Kidney (tissue), 14 donors: ENCODE measurements around the gene INHBE. TPM values are rescaled to one million over a fixed set of nuclear protein-coding genes. Genes with fewer than 3 reads are reported as not detected.
A peak's percentile ranks its signal among the peaks of the same experiment; 100 is the strongest.

Experiments
- DNase-seq, 5 donors: peaks; one replicate each; pipeline ENCODE4 v3.0.0-alpha.2; 2013 to 2020
- FAIRE-seq: peaks from 2 replicates; lab custom pipeline; 2012; peaks lifted over from hg19 to GRCh38; lab: Jason Lieb, UNC
- H3K27ac ChIP-seq, 2 donors: one replicate each; pipeline ENCODE4 v1.7.0; 2013; ENCODE audit warnings: low read depth in 2 of 2, low read length in 2 of 2, inconsistent platforms in 1 of 2
- H3K27me3 ChIP-seq: one replicate; pipeline ENCODE4 v1.7.1; 2013; ENCODE audit warnings: low read length, inconsistent platforms; ENCODE audit not compliant: control insufficient read depth, insufficient read depth
- H3K36me3 ChIP-seq, 3 donors: one replicate each; pipeline versions ENCODE4 v1.7.0 to v1.7.1; 2013; ENCODE audit warnings: low read length in 3 of 3, control low read depth in 1 of 3, inconsistent platforms in 1 of 3; ENCODE audit not compliant: insufficient read depth in 3 of 3, control insufficient read depth in 2 of 3
- H3K4me1 ChIP-seq, 3 donors: one replicate each; pipeline versions ENCODE4 v1.7.0 to v1.7.1; 2013; ENCODE audit warnings: low read length in 3 of 3, inconsistent platforms in 1 of 3, low read depth in 1 of 3; ENCODE audit not compliant: control insufficient read depth in 2 of 3, insufficient read depth in 2 of 3
- H3K4me3 ChIP-seq, 3 donors: one replicate each; pipeline versions ENCODE4 v1.7.0 to v1.8.1; 2013; ENCODE audit warnings: low read length in 3 of 3, control low read depth in 1 of 3, inconsistent platforms in 1 of 3
- H3K9ac ChIP-seq, 3 donors: one replicate each; pipeline versions ENCODE4 v1.7.0 to v1.7.1; 2013; ENCODE audit warnings: low read length in 3 of 3, control low read depth in 1 of 3, inconsistent platforms in 1 of 3
- H3K9me3 ChIP-seq, 3 donors: one replicate each; pipeline versions ENCODE4 v1.7.0 to v1.7.1; 2013; ENCODE audit warnings: low read length in 3 of 3, control low read depth in 1 of 3, inconsistent platforms in 1 of 3; ENCODE audit not compliant: control insufficient read depth in 2 of 3, insufficient read depth in 1 of 3
- CTCF ChIP-seq: IDR thresholded peaks from 3 replicates; pipeline ENCODE4 v1.5.1; 2012; ENCODE audit warnings: mild to moderate bottlenecking, moderate library complexity, borderline replicate concordance; ENCODE audit not compliant: insufficient read depth; ENCODE audit errors: extremely low read depth
- intact Hi-C: fragments of 100-400 bp; cut with DNase I; formaldehyde crosslinking; loops from one replicate; pipeline ENCODE4 v1.11.1; 2022
- polyA plus RNA-seq: library from polyadenylated mRNA; stranded (reverse); fragments of 350-450 nt; fragmentation: Illumina TruSeq; extraction: RNeasy Lipid Tissue Mini Kit (QIAGEN cat#74804); gene quantifications from one replicate; pipeline ENCODE4 v1.2.3, GENCODE V29; 2014; ENCODE audit warnings: low read depth, low replicate concordance; ENCODE audit not compliant: insufficient read depth
- total RNA-seq: library from RNA; stranded (reverse); fragmentation: NEBNext Ultra II Directional; extraction: Animal tissue kit (Norgen Biotek cat#: 25700); gene quantifications from one replicate; pipeline ENCODE4 v1.2.1, GENCODE V29; 2021
- donor health status: control.
- donor health status: control.
- donor health status: control.
- donor health status: control.
- donor health status: control.
- donor health status: DM: yes; HTN: yes; CAD: no.
- donor health status: Normal renal cell carcinoma (clear cell type).

The INHBE gene
- total and polyA plus RNA-seq, 2 donors from 2014 or later = 0.19 to 0.30 TPM

GRCh38 chr12:57452181-57452936, 2.7 kb upstream of the INHBE start:
- no peak for TF ChIP-seq CTCF
- FAIRE-seq (no peak), DNase-seq (no peak)
- H3K36me3 ChIP-seq = no peaks in the 10 kb centered on the region
- H3K9ac ChIP-seq = no peak overlapping the region
- no peak overlapping the region for H3K4me3 ChIP-seq
- peaks cover 0 to 5% (median 3%) of the 10 kb centered on the region in 3 donors for H3K4me1 ChIP-seq
- H3K27ac ChIP-seq = no peak overlapping the region
- intact Hi-C loops = loop anchor here (10.0 kb wide), 1 partner anchor 188 kb away; no protein-coding TSS in a partner anchor
- H3K9me3 ChIP-seq = no peaks in the 10 kb centered on the region
- no peaks in the 10 kb centered on the region for H3K27me3 ChIP-seq

GRCh38 chr12:57452937-57453509, 2.1 kb upstream of the INHBE start:
- H3K36me3 ChIP-seq = no peaks in the 10 kb centered on the region
- no peaks in the 10 kb centered on the region for H3K27me3 ChIP-seq
- FAIRE-seq (no peak), DNase-seq (peak; percentile 81 to 88 (median 86))
- H3K27ac ChIP-seq = no peak overlapping the region
- TF ChIP-seq CTCF = peak; percentile 93
- H3K4me1 ChIP-seq = peaks cover 0 to 5% (median 3%) of the 10 kb centered on the region in 3 donors
- H3K9ac ChIP-seq = no peak overlapping the region
- H3K9me3 ChIP-seq = no peaks in the 10 kb centered on the region
- intact Hi-C loops = loop anchor here (10.0 kb wide), 1 partner anchor 188 kb away; no protein-coding TSS in a partner anchor
- no peak overlapping the region for H3K4me3 ChIP-seq

- peaks cover 0 to 9% (median 5%) of the 10 kb centered on the region in 3 donors for H3K4me1 ChIP-seq
- FAIRE-seq (no peak), DNase-seq (no peak)
- H3K27ac ChIP-seq = no peak overlapping the region
- no peaks in the 10 kb centered on the region for H3K9me3 ChIP-seq
- intact Hi-C loops = loop anchor here (10.0 kb wide), 1 partner anchor 189 kb away; no protein-coding TSS in a partner anchor
- H3K4me3 ChIP-seq = no peak overlapping the region
- H3K36me3 ChIP-seq = no peaks in the 10 kb centered on the region
- H3K27me3 ChIP-seq = no peaks in the 10 kb centered on the region
- TF ChIP-seq CTCF = no peak
- no peak overlapping the region for H3K9ac ChIP-seq
Observed at GRCh38 chr12:57454213-57454565, 918 bp upstream of the INHBE start.
